GM20000 (cell line): ENCODE data around the gene SST.

Source experiments
- DNase-seq: peaks from one replicate; pipeline ENCODE4 v3.0.0; 2012; ENCODE audit warnings: low spot score
- CTCF ChIP-seq: IDR thresholded peaks from 2 replicates; pipeline ENCODE4 v1.5.1; 2012; ENCODE audit warnings: mild to moderate bottlenecking, control low read depth; ENCODE audit errors: extremely low read depth, missing control alignments

SST gene

DNA sequence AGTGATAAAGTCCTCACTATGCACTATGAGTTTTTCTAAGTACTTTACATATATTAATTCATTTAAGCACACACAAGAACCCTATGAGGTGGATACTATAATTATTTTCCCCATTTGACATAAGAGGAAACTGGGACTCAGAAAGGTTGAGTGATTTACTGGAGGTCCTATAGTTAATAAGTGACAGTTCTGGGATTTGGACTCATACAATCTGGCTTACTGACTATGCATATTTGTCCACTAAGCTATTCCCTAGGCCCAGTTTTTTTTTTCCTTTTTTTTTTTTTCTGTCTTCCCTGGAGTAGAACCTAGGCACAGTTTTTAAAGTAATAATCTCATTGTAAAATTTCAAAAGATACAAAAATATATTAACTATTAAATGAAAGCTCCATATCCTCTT, 38.5 kb upstream of the SST start:
- DNase-seq: no peak
- no peak for TF ChIP-seq CTCF

DNA sequence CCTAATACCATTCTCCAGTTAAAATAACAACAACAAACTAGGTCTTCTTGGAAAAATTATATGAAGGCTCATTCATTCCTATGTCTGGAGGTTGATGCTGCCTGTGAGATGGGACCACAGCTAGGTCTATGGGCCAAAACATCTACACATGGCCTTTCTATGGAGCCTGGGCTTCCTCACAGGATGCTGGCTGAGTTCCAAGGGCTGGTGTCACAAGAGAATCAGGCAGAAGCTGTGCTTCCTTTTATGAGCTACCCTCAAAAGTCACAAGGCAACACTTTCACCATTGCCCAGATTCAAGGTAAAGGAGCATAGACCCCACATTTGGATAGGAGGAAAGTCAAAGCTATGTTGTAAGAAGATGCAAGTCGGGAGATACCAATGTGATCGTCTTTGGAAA, 36.8 kb upstream of the SST start:
- no peak for DNase-seq
- TF ChIP-seq CTCF: no peak

DNA sequence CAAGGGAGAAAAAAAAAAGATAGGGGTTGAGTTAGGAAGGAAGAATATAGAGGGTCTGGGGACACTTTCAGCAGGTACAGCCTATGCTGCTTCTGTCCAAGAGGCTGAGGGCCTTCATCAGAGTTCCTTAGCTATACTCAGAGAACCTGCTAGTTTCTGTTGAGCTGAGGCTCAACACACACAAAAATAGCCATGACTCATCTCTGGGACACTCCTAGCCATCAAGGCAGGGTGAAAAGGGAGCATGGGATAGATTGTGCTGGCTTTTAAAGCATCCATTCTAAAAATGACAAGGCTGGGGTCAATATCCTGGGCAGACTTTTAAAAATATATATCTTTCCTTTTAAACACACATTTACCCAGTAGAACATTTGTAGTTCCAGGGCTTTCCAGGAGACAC, 35.0 kb upstream of the SST start:
- no peak for TF ChIP-seq CTCF
- no peak for DNase-seq

- no peak for TF ChIP-seq CTCF
- DNase-seq: no peak
Observed at GRCh38 chr3:187702507-187703033, 32.4 kb upstream of the SST start, which contains the start of gene RTP2. Gene RTP2 (minus strand): TSS chr3:187702557. CDS start chr3:187702128, 429 bp downstream.

DNA sequence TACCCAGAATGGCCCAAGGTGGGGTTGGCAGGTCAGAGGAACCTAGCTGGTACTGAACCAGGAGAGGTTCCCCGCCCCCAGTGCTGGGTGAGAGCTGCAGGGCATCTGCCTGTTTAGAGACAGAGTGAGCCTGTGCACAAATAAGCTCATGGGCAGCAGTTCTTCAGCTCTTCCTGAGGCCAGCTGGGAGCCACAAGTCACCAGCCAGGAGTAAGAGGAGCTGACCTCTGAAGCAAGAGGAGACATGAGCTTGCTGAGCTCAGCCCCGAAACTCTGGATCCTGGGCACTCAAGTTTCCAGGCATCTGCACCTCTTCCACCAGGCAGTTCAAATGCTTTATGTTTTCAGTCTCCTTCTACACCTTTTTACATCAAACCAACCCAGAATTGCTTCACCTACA, 30.1 kb upstream of the SST start:
- no peak for DNase-seq
- TF ChIP-seq CTCF: no peak

GRCh38 chr3:187698499-187699399, 28.6 kb upstream of the SST start:
- DNase-seq: no peak
- no peak for TF ChIP-seq CTCF

GRCh38 chr3:187696021-187696420, 25.8 kb upstream of the SST start:
- TF ChIP-seq CTCF: no peak
- no peak for DNase-seq
